PC-3 (cell line): ENCODE measurements around the gene GPD2. TPM values are rescaled to one million over a fixed set of nuclear protein-coding genes. Genes with fewer than 3 reads are reported as not detected.

ENCODE experiments used
- ATAC-seq: fragments of 200-7000 bp; cut with Tn5 transposase; 2 replicates; pipeline ENCODE4 v1.9.1; 2020; ENCODE audit warnings: mild to moderate bottlenecking, moderate library complexity
- BruUV-seq: library from RNA; stranded (reverse); fragments of 400-500 nt; replicated peaks from 2 replicates; lab custom pipeline; 2021; lab: Mats Ljungman, UMichigan
- CTCF ChIA-PET: fragments of 300-600 bp; sonication (Branson Sonifier 250); formaldehyde crosslinking; loops from one replicate; lab custom pipeline; 2022; ENCODE audit warnings: antibody characterized with exemption; lab: Charles Lee
- POLR2A ChIA-PET: fragments of 300-600 bp; sonication (Branson Sonifier 250); formaldehyde crosslinking; loops from one replicate; lab custom pipeline; 2022; ENCODE audit warnings: antibody characterized with exemption; ENCODE audit not compliant: unreplicated experiment; lab: Charles Lee
- DNase-seq: peaks from one replicate; pipeline ENCODE4 v3.0.0-alpha.2; 2015
- H2AFZ ChIP-seq: fragments of 300-600 bp; sonication (generic); 2 replicates; pipeline ENCODE4 v1.6.0; 2016; ENCODE audit warnings: antibody characterized with exemption, low read length
- H3F3A ChIP-seq: fragments of 300-600 bp; sonication (generic); one replicate; pipeline ENCODE4 v1.6.0; 2017; ENCODE audit warnings: antibody characterized with exemption, low read length, control low read depth, mild to moderate bottlenecking; ENCODE audit not compliant: unreplicated experiment
- H3K27ac ChIP-seq: fragments of 300-600 bp; sonication (generic); 2 replicates; pipeline ENCODE4 v1.5.1; 2016; ENCODE audit warnings: mild to moderate bottlenecking, low read length
- H3K27me3 ChIP-seq: fragments of 300-600 bp; sonication (generic); 2 replicates; pipeline ENCODE4 v1.6.1; 2016; ENCODE audit warnings: low read length, mixed read lengths
- H3K36me3 ChIP-seq: fragments of 300-600 bp; sonication (generic); 2 replicates; pipeline ENCODE4 v1.6.1; 2016; ENCODE audit warnings: low read depth, mixed run types, low read length, mixed read lengths
- H3K4me1 ChIP-seq: fragments of 300-600 bp; sonication (generic); 2 replicates; pipeline ENCODE4 v1.5.1; 2016; ENCODE audit warnings: low read length; ENCODE audit not compliant: insufficient read depth
- H3K4me2 ChIP-seq: fragments of 300-600 bp; sonication (generic); 2 replicates; pipeline ENCODE4 v1.6.0; 2016; ENCODE audit warnings: low read length
- H3K4me3 ChIP-seq: fragments of 300-600 bp; sonication (generic); 2 replicates; pipeline ENCODE4 v1.5.1; 2016; ENCODE audit warnings: mild to moderate bottlenecking, low read length, mixed read lengths
- H3K79me2 ChIP-seq: fragments of 300-600 bp; sonication (generic); 2 replicates; pipeline ENCODE4 v1.6.1; 2017; ENCODE audit warnings: low read length, mixed read lengths
- H3K9ac ChIP-seq: fragments of 300-600 bp; sonication (generic); 2 replicates; pipeline ENCODE4 v1.6.0; 2016; ENCODE audit warnings: mild to moderate bottlenecking, low read length
- H3K9me2 ChIP-seq: fragments of 300-600 bp; sonication (generic); replicated peaks from 2 replicates; pipeline ENCODE4 v1.6.1; 2016; ENCODE audit warnings: mixed run types, low read length, mixed read lengths
- H3K9me3 ChIP-seq: fragments of 300-600 bp; sonication (generic); 2 replicates; pipeline ENCODE4 v1.6.1; 2016; ENCODE audit warnings: low read length, mixed read lengths
- H4K20me1 ChIP-seq: fragments of 300-600 bp; sonication (generic); 2 replicates; pipeline ENCODE4 v1.6.1; 2016; ENCODE audit warnings: low read length, mixed read lengths
- CTCF ChIP-seq: fragments of 300-600 bp; sonication (generic); conservative IDR thresholded peaks from 2 replicates; pipeline ENCODE4 v1.5.1; 2017; ENCODE audit warnings: antibody characterized with exemption, low read depth, mild to moderate bottlenecking, low read length
- EZH2 ChIP-seq: fragments of 300-600 bp; sonication (generic); IDR thresholded peaks from one replicate; pipeline ENCODE4 v1.6.1; 2017; ENCODE audit warnings: antibody characterized with exemption, mild to moderate bottlenecking, low read length; ENCODE audit not compliant: unreplicated experiment
- EZH2phosphoT487 ChIP-seq: fragments of 300-600 bp; sonication (generic); IDR thresholded peaks from 2 replicates; pipeline ENCODE4 v1.6.1; 2018; ENCODE audit warnings: mild to moderate bottlenecking, antibody characterized with exemption, low read length, borderline replicate concordance
- intact Hi-C: fragments of 100-400 bp; cut with micrococcal nuclease; formaldehyde crosslinking; loops from 2 replicates; pipeline ENCODE4 v1.9.0; 2023
- total RNA-seq: library from RNA; depleted of rRNA; stranded (reverse); fragments of >200 nt; gene quantifications from 2 replicates; pipeline ENCODE4 v1.2.3, GENCODE V29; 2014

The GPD2 gene
- total RNA-seq, 1 experiment from 2014 or later, result 107 TPM

GRCh38 chr2:156580501-156580900, 144.3 kb downstream of the GPD2 start:
- ATAC-seq, result no peak
- Histone ChIP-seq H3K9ac (no peak overlapping the region), H2AFZ (no peak overlapping the region), H4K20me1 (no peaks in the 10 kb centered on the region), H3K9me2 (no peaks in the 10 kb centered on the region), H3K27me3 (no peaks in the 10 kb centered on the region), H3K4me2 (no peak overlapping the region), H3F3A (no peaks in the 10 kb centered on the region), H3K9me3 (no peaks in the 10 kb centered on the region), H3K79me2 (no peaks in the 10 kb centered on the region), H3K4me3 (no peak overlapping the region), H3K4me1 (no peaks in the 10 kb centered on the region), H3K27ac (no peak overlapping the region), H3K36me3 (no peaks in the 10 kb centered on the region)
- CTCF ChIA-PET, result no interaction called here
- no TSS peak for BruUV-seq
- intact Hi-C loops, result loop anchor here (10.0 kb wide), 2 partner anchors 116 to 466 kb away; no protein-coding TSS in a partner anchor
- DNase-seq, result no peak
- TF ChIP-seq EZH2 (no peak), EZH2phosphoT487 (no peak), CTCF (no peak)
- POLR2A ChIA-PET, result no interaction called here

- Histone ChIP-seq H2AFZ (no peak overlapping the region), H3K36me3 (no peaks in the 10 kb centered on the region), H3K9ac (no peak overlapping the region), H3K79me2 (no peaks in the 10 kb centered on the region), H3K9me2 (no peaks in the 10 kb centered on the region), H3K4me2 (no peak overlapping the region), H3K9me3 (no peaks in the 10 kb centered on the region), H3K4me1 (no peaks in the 10 kb centered on the region), H3K27me3 (no peaks in the 10 kb centered on the region), H4K20me1 (no peaks in the 10 kb centered on the region), H3F3A (no peaks in the 10 kb centered on the region), H3K4me3 (no peak overlapping the region), H3K27ac (no peak overlapping the region)
- TF ChIP-seq CTCF (no peak), EZH2phosphoT487 (no peak), EZH2 (no peak)
- ATAC-seq, result no peak
- POLR2A ChIA-PET, result no interaction called here
- intact Hi-C loops, result loop anchor here (10.0 kb wide), 2 partner anchors 116 to 466 kb away; no protein-coding TSS in a partner anchor
- no TSS peak for BruUV-seq
- CTCF ChIA-PET, result no interaction called here
- no peak for DNase-seq
Measured at GRCh38 chr2:156581280-156581679, 145.1 kb downstream of the GPD2 start.

GRCh38 chr2:156585457-156585856, 149.3 kb downstream of the GPD2 start:
- intact Hi-C loops, result loop anchor here (10.0 kb wide), 2 partner anchors 121 to 471 kb away; no protein-coding TSS in a partner anchor

More at GRCh38 chr2:156585457-156585856, 149.3 kb downstream of the GPD2 start:
- H3K4me3 ChIP-seq, result no peak overlapping the region
- no peak overlapping the region for H3K27ac ChIP-seq
- H3F3A ChIP-seq, result no peaks in the 10 kb centered on the region
- H3K4me2 ChIP-seq, result no peak overlapping the region
- ATAC-seq (no peak), DNase-seq (no peak)
- no peak for TF ChIP-seq EZH2phosphoT487
- H3K4me1 ChIP-seq, result no peaks in the 10 kb centered on the region
- H3K27me3 ChIP-seq, result no peaks in the 10 kb centered on the region
- POLR2A ChIA-PET, result no interaction called here
- CTCF ChIA-PET, result no interaction called here
- no peak overlapping the region for H3K9ac ChIP-seq
- no peak overlapping the region for H2AFZ ChIP-seq
- H3K9me2 ChIP-seq, result no peaks in the 10 kb centered on the region
- H3K9me3 ChIP-seq, result no peaks in the 10 kb centered on the region
- no peaks in the 10 kb centered on the region for H3K79me2 ChIP-seq
- no peaks in the 10 kb centered on the region for H4K20me1 ChIP-seq
- no peaks in the 10 kb centered on the region for H3K36me3 ChIP-seq
- BruUV-seq, result no TSS peak
